ENCODE results near the gene PDE4D.

The PDE4D gene

DNA sequence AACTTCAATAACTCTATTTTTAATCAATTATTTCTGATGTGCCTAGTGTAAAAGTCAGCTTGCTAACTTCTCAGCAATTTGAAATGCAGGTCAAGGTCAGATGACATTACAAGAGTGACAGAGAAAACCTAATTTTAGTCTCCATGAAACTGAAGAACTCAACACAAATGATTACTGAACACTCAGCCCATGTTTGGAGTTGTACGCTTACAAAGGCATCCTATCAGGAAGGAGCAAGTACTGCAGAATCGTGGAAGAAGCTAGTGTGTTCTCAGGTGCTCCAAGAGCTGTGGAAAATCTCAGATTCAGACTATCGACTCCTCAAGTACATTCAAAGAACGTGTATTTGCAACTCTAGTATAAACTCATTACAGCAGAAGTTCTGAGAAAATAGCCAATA, 526.7 kb downstream of the PDE4D start:
- DNase-seq (ENCODE audit: low read depth), result no peak

DNA sequence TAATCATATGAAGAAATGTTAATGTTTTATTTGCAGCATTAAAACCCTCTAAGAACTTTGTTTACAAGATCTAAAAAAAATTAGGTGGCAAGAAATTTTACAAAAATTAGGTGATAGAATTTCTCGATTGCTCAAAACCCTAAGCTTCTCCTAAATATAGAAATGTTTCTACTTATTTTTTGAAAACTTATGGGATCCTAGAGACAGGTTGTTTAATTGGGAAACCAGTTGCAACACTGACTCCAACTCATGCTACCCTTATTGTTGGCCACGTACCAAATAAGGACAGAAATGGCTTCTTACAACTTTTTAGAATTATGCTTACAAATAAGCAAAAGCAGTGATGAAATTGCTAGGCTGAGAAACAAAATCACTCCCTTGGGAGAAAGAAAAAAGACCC, 531.1 kb downstream of the PDE4D start:
- no peak for DNase-seq (ENCODE audit: low read depth)

DNA sequence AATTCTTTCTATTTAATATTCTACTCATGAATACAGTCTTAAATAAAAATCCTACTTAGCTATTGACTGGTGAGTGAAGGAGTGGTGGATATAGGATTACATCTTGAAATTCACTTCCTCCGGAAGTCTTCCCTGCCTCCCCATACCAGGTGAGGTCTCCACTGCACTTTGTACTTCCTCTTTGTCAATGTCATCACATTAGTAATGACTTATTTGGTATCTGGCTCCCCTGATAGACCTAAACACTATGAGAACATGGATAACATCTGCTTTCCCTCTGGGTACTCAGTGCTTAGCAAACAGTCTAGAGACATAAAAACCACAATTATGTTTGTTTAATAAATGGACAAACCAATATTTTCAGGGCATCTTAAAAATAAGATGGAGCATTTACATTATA, 532.1 kb downstream of the PDE4D start:
- no peak for DNase-seq (ENCODE audit: low read depth)

DNA sequence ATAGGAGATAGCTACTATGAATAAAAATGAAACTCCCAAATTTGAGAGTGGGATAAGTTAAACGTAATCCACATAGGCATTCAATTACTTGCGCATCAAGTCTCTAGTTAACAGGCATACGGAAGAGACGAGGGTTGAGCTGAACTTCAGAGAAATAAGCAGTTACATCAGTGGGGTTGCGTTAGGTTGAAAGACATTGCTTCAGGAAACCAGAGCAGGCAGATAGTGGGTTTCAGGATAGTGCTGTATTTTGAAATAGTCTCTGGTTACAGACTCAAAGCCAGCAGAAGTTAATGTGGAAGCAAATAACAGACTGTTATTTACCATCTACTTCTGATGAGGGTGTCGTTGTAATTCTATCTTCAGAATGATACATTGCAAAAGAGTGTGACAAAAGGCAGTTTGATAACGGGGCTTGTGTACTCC, 533.4 kb downstream of the PDE4D start:
- peak; percentile 83 for DNase-seq (ENCODE audit: low read depth)

DNA sequence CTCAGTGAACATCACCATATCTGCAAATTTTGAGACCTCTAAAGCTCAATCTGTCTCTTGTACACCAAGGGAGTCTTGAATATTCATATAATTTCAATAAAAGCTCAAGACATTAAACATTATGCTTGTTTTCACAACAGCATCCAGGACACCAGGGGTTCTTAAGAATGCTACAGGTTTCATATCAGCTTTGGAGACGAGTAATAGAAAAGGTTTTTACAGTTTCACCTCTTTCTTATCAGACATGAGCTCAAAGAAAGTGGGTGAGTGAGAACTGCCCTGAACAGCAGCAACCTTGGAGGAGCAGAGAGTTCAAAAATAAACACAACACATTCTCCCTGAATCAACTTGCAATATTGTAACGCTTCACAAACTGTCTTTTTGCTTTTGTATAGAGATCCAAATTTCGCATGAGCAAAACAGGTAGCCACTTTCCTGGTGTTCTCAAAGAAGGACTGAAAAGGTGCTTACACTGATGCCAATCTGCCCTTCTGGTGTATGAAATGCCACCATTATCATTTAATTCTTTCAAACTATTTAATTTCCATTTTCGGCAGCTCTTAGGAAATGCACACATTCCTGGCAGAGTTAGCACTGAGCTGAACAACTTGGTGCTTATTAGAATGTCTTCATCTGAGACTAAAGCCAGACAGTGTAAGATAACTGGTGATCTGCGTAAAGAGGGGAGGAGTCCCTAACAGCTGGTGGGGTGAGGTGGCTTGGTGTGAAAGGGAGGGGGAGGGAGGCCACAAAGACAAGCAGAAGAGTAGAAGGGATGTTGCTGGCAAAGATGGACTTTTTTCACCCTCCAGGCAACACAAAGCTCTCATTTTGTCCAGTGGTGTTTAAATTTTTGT, 535.3 kb downstream of the PDE4D start:
- DNase-seq (ENCODE audit: low read depth), result peak; percentile 96

DNA sequence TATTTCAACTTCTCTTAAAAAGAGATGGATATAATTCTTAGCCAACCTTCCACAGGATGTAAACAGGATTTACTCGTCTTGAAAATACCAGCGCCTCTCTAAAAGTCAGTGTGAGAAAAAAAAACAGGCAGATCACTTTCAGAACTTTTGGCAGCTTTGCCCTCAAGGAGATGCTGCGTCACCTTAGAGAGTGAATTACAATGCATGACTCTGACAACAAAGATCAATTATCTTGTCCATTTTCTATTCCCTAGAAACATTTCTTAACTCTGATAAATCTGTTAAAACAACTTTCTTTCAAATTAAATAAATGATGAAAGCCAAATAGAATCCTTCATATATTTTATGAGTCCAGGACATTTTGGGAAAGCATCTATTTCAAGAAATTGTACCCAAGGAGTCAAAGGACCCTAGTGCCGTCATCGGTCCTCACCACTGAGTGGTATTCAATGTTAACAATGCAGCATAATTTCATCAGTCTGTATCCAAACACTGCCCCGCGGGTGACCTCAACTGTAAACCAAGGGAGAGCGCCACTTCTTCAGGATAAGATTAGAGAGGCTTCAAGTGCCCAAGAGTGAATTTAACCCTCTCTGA, 536.0 kb downstream of the PDE4D start:
- peak; percentile 88 for DNase-seq (ENCODE audit: low read depth)

DNA sequence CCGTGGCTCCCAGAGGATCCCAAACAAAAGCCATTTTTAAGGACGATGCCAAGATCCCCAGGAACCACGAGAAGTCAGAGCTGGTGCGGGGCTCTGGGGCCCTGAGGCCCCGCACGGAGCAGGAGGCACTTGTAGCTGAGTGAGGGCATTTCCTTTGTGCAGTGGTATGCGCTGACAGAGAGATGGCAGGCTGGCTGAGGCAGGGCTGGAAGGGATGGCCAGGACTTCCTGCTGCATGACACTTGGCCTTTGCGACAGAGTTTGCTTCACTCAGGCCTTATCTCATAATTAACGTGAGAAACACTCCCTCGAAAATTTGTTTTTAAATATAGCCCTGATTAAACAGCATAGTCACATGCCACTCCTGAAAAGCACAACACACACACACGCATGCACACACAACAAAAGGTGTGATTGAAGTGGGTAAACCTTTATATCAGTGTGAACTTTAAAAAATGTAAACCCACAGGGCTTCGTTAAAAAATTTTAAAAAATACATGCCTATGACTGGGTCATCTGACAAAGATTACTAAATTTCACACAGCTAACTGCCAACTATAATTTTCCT, 536.6 kb downstream of the PDE4D start:
- peak; percentile 27 for DNase-seq (ENCODE audit: low read depth)

DNA sequence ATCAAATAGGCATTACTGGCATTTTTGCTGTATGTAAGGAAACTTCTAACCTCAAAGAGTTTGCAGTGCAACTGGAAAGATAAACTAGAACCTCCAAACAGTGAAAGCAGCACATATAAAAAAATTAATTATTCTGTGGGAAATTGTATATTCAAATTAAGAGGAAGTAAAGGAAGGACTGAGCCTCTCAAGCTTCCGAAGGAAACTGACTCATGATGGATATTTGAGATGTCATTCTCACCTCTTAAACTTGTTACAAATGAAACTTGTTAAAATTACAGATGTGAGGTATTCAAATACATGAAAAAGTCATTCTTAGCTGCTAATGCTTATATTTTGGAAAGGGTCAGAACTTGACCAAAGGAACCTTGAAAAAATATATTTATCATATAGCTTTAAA, 538.7 kb downstream of the PDE4D start:
- DNase-seq (ENCODE audit: low read depth), result peak; percentile 18

DNA sequence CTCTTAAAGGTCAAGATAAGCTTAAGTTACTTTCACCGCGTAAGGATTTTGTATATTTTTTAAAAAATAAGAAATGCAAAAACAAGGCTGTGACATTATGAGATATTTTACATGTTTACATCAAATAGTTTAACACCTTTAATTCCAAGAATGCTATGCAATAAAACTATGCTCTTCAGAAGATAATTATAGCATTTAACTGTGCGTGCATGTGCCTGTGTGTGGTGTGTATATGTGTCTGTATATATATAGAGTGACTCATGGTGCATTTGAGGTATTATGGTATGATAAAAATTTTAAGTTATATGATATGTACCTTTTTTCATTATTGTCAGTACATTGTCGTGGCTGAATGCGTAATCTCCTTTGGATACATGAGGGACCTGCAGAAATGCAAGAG, 539.3 kb downstream of the PDE4D start:
- DNase-seq (ENCODE audit: low read depth), result peak; percentile 42

DNA sequence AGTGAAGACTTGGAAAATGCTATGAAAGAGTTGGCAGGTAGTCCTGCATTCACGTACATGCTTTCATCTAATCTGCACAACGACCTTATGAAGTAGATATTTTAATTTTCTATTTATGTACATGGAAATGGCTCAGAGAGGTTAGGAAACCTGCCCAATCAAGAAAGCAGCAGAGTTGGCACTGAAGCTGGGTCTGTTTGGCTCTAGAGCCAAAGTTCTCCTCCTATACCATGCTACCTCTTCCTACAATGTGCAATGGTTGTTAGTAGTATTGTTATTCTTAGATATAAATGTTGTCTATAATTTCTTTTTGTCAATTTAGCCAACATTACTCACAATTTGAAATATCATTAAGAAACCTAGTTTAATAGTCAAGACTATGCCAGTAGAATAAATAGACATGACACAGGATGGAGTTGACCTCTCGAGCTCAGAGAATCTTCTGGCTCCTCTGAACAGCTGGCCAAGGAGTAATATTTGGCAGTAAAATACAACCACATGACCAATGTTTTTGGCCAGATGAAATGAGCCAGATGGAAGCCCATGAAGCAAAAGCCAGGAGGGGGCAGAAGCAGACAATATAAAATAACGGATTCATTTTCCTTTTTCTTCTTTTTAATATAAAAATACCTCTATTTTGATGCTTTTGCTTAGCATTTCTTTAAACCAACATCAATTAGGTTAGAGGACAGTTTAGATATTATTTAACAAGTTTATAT, 542.3 kb downstream of the PDE4D start:
- peak; percentile 73 for DNase-seq (ENCODE audit: low read depth)

DNA sequence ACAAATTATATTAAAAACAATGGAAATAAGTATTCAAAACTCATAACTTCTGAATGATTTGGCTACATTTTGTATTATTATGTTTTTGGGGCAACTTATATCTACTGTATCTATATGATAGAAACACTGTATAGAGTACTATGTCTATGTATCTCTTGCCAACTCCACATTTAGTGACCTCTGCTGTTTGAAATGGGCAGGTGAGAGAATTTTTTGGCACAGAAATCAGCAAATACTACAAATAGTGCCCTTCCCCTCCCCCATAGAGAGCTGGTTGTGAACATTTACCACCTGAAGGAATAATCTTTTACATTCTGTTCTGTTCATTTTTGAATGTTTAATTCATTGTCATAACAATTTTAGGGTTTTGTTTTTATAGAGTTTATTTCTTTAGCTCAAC, 545.3 kb downstream of the PDE4D start:
- DNase-seq (ENCODE audit: low read depth), result no peak

DNA sequence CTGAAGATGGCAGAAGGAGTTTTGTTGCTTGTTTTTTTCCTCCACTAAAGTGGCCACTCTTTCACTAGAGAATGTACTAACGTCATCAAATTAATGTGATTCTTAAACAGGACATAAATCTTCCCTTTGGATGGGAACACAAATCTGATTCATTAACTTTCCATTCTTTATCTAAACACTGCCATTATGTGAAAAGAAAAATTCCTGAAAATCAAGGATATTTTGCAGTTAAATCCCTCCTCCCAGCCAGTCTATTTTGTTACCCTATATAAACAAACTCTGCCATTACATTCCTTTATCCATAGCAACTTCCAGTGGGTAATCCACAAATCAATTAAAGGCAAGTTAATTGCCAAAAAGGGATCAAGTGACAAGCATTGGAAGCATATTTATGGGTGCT, 546.5 kb downstream of the PDE4D start:
- peak; percentile 14 for DNase-seq (ENCODE audit: low read depth)

DNA sequence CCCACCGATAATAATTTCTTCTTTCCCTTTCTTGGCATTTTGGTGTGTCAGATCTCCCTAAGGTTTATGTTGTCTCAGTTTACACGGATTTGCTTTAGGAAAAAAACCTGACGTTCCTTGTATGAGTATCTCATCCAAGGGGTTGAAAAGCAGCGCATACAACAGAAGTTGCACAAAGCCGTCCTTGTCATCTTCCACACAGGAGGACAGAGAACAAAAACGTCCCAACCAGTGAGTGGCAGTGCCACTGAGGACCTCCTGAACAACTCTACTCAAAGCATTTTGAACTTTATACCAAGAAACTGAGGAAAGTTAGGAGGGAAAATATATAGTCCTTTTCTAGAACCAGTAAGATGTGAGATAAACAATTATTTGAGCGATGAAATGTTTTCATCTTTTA, 547.0 kb downstream of the PDE4D start:
- DNase-seq (ENCODE audit: low read depth), result no peak

DNA sequence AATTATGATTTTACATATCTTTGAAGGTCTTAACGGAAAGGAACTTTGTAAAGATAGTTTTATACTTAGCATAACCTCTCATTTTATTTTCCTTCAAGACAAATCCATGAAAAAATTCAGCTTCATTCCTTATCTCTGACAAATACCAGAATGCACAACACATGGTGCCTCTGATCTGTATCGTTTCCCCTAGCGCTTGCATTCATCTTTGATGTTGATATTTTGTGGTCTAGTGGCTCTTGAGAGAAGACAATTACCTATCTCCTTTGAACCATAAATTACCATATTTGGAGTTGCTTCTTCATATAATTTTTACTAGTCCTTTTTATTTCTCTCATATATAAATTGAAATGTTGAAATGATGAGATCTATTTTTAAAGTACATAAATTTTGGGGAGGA, 551.3 kb downstream of the PDE4D start:
- DNase-seq (ENCODE audit: low read depth), result peak; percentile 69

DNA sequence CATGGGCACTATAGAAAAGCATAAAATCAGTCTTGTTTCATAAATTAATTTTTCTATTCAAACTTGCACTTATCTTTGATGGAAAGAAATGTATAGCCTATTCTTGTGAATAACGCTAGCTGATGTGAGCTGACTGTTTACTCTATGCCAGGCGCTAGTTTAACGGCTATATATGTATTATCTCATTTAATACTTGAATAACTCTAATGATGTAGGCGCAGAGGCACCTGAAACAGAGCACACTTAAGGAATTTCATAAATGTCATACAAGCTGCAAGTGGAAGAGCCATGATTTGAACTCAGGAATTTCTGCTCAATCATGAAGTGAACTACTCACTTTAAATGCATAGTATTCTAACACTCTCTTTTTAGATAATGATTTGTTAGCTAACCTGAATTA, 551.8 kb downstream of the PDE4D start:
- no peak for DNase-seq (ENCODE audit: low read depth)

DNA sequence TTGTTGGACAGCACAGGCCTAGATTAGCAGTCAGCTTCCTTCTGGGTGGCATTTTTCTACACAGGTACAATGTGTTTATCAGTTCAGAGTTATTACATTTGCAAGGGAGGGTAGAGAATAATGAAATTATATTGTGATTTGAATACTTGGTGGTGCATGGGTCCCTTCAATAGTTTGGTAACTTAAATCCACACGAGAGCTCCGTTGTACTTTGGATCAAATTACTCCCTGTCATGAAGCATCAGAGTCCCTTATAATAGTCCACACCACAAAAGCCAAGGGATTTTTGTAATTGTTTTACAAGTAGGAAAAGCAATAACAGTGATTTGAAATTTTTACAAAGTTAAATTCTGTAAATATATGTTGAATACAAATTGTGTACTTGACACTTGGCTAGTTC, 552.4 kb downstream of the PDE4D start:
- no peak for DNase-seq (ENCODE audit: low read depth)

DNA sequence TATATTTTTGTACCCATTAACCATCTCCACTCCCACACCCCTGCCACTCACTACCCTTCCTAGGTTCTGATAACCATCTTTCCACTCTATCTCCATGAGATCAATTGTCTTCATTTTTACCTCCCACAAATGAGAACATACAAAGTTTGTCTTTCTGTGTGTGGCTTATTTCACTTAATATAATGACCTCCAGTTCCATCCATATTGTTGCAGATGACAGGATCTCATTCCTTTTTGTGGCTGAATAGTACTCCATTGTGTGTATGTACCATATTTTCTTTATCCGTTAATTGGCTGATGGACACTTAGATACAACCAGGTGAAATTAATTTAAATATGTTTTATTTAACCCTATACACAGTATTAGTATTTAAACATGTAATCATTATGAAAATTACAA, 552.9 kb downstream of the PDE4D start:
- no peak for DNase-seq (ENCODE audit: low read depth)

DNA sequence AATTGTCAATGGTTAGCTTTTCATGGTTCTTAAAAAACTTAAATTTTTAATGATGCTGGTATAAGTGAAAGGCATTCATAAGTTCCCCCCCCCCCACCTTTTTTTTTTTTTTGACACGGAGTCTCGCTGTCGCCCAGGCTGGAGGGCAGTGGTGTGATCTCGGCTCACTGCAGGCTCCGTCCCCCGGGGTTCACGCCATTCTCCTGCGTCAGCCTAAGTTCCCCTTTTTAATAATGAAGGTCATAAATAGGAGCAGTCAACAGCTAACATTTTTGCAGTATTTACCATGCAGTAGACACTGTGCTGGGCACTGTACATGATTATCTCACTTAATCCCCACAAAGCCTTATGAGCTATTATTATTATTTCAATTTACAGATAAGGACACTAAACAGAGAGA, 556.3 kb downstream of the PDE4D start:
- no peak for DNase-seq (ENCODE audit: low read depth)

DNA sequence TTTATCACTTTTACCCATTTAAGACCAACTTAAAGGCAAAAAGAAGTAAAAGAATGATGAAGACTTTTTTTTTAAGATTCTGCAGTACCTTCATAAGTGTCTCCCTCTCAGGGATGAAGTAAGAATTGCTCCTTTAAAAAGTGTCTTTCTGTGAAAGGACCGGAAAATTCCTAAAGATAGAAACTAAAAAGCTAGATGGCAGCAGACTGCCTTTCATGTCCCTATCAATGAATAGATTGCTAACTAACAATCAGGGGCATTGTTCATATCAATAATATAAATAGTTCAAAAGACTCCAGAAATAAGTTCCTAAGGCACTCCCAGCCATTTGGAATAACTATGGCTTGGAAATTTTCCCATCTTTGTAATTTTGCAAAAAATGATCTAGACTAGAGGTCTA, 558.0 kb downstream of the PDE4D start:
- DNase-seq (ENCODE audit: low read depth), result no peak

DNA sequence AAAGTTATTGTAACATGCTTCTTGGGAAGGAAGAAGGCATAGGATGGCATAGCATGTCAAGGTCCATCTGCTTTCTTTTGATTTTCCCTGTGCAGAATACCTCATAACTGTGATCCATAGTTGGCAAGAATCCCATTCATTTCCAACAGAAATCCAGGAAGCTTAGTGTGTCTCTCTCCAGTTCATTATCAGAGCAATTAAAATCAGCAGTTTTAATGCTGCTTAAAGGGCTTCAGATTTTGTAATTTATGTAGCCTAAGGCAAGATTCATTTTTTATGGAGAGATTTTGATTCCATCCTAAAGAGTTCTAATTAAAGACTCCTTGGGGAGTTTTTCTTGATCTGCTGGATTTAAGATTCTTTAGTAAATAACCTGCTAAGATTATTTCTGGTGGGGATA, 560.1 kb downstream of the PDE4D start:
- no peak for DNase-seq (ENCODE audit: low read depth)

DNA sequence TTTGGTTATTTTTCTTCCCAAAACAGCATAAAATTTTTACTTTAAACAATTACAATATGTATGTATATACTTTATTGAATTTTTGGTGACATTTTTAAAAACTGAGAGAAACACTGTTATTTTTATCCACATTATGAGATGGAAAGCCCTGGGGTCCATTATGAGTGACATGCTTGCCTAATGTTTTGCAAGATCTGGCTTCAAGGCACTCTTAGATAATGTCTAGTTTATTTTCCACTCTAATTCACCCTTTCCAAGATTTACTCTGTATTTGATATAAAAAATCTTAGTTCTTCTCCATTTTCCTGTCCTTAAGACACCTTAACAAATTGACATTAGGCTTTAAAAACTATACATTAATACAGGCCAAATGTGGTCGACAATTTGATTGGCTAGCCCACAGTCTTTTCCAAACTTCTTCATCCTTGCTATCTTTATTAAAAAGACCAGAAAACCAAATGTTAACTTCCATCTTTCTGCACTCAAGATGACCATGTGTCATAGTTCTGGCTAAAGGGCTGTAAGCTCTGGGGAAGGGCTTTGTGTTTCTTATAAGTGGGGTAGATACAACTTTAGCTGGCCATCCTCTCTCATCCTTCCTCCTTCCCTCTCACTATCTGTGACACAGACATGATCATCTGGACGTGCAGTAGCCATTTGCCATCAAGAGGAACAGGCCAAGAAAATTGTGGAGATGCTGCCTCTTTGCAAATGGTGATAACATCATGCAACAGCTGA, 561.1 kb downstream of the PDE4D start:
- no peak for DNase-seq (ENCODE audit: low read depth)

DNA sequence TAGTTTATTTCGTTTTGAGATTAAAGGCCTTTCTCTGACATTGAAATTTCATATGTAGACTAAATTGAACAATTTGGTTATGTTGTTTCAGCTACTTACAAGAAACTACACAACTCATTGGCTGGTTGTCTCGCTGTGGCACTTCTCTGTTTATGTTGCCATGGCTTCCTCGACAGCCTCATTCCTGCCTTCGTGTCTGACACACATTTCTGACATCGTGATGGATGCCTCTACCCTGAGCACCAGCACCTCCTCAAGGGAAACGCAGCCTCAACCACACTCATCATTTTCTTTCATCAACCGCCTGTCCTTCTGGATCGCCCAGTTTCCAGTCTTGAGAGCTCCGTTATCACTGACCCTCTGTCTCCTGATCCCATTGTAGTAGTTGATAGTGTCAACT, 562.8 kb downstream of the PDE4D start:
- no peak for DNase-seq (ENCODE audit: low read depth)

Measured in iris pigment epithelial cell (primary cell).